DND-41 (cell line): ENCODE data around the gene PASK.

Source experiments
- CTCF ChIP-seq: IDR thresholded peaks from 2 replicates; pipeline ENCODE4 v1.5.1; 2012; ENCODE audit warnings: borderline replicate concordance, low read length, moderate library complexity, mild to moderate bottlenecking; ENCODE audit not compliant: poor library complexity, severe bottlenecking; ENCODE audit errors: extremely low read depth
- EZH2 ChIP-seq: IDR thresholded peaks from 3 replicates; pipeline ENCODE4 v1.6.1; 2012; ENCODE audit warnings: borderline replicate concordance, low read depth, mild to moderate bottlenecking, moderate library complexity, low read length, inconsistent platforms; ENCODE audit not compliant: severe bottlenecking

GRCh38 chr2:241094924-241095420, 54.3 kb downstream of the PASK start:
- TF ChIP-seq CTCF (no peak), EZH2 (no peak)
